ENCODE measurements around the gene DDI1.

DNA sequence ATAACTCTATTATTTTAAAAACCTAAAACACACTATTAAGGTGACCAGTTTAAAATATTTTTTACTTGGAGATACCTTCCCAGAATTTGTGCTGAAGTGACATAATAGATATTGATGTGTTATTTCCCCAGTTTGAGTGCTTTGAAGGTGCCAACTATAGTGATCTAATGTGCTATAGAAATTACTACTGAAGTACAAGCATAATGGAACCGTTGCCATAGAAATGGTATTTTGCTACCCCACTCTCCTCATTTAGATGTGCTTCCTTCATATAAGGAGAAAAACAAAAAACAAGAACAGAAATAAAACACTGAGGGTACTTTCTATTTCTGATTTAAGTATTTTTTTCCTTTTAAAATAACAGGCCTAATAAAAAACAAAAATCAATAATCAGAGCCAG is 19.2 kb downstream of the DDI1 start:
- no peak for TF ChIP-seq EZH2phosphoT487 (IDR thresholded peaks at IDR 0.05; ENCODE audit: borderline replicate concordance, low read length)
- TF ChIP-seq, protein P1, sequence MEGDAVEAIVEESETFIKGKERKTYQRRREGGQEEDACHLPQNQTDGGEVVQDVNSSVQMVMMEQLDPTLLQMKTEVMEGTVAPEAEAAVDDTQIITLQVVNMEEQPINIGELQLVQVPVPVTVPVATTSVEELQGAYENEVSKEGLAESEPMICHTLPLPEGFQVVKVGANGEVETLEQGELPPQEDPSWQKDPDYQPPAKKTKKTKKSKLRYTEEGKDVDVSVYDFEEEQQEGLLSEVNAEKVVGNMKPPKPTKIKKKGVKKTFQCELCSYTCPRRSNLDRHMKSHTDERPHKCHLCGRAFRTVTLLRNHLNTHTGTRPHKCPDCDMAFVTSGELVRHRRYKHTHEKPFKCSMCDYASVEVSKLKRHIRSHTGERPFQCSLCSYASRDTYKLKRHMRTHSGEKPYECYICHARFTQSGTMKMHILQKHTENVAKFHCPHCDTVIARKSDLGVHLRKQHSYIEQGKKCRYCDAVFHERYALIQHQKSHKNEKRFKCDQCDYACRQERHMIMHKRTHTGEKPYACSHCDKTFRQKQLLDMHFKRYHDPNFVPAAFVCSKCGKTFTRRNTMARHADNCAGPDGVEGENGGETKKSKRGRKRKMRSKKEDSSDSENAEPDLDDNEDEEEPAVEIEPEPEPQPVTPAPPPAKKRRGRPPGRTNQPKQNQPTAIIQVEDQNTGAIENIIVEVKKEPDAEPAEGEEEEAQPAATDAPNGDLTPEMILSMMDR (IDR thresholded peaks at IDR 0.05; ENCODE audit: low read depth, low read length, poor library complexity, severe bottlenecking): no peak
